Upper lobe of left lung (tissue), 6 donors: ENCODE measurements around the gene SYNE4. TPM values are rescaled to one million over a fixed set of nuclear protein-coding genes. Genes with fewer than 3 reads are reported as not detected.
A peak's percentile ranks its signal among the peaks of the same experiment; 100 is the strongest.

Experiments
- ATAC-seq, 2 donors: fragments of 200-7000 bp; cut with Tn5 transposase; one replicate each; pipeline ENCODE4 v1.9.1; 2022; ENCODE audit warnings: mild to moderate bottlenecking in 2 of 2, moderate library complexity in 2 of 2; ENCODE audit not compliant: low FRiP score in 2 of 2
- DNase-seq, 2 donors: peaks; one replicate each; pipeline ENCODE4 v3.0.0-alpha.2; 2019 to 2020
- H3K27ac ChIP-seq, 4 donors: fragments of 200-600 bp; sonication (generic); one replicate each; pipeline ENCODE4 v1.5.1; 2016 to 2019
- H3K27me3 ChIP-seq, 4 donors: fragments of 200-600 bp; sonication (generic); one replicate each; pipeline ENCODE4 v1.5.1; 2017 to 2019
- H3K36me3 ChIP-seq, 4 donors: fragments of 200-600 bp; sonication (generic); one replicate each; pipeline ENCODE4 v1.5.1; 2016 to 2019
- H3K4me1 ChIP-seq, 4 donors: fragments of 200-600 bp; sonication (generic); one replicate each; pipeline ENCODE4 v1.5.1; 2018 to 2019
- H3K4me3 ChIP-seq, 4 donors: fragments of 200-600 bp; sonication (generic); one replicate each; pipeline ENCODE4 v1.5.1; 2017 to 2019; ENCODE audit warnings: mild to moderate bottlenecking in 2 of 4, moderate library complexity in 1 of 4
- H3K9me3 ChIP-seq, 4 donors: fragments of 200-600 bp; sonication (generic); one replicate each; pipeline ENCODE4 v1.5.1; 2018 to 2019
- CTCF ChIP-seq, 6 experiments: fragments of 450-650 bp in 4 of 6; fragments of 200-600 bp in 2 of 6; sonication (generic) in 2 of 6; IDR thresholded peaks; one replicate each; pipeline ENCODE4 v1.5.1; 2016 to 2019; ENCODE audit warnings: antibody characterized with exemption in 6 of 6
- EP300 ChIP-seq, 4 donors: sonication (generic); formaldehyde crosslinking; IDR thresholded peaks; one replicate each; pipeline ENCODE4 v1.5.1; 2017; ENCODE audit warnings: antibody characterized with exemption in 4 of 4, control low read depth in 2 of 4
- POLR2A ChIP-seq, 4 donors: fragments of 450-650 bp; IDR thresholded peaks; one replicate each; pipeline ENCODE4 v1.5.1; 2016 to 2017; ENCODE audit warnings: antibody characterized with exemption in 4 of 4, mild to moderate bottlenecking in 2 of 4
- POLR2AphosphoS5 ChIP-seq, 2 donors: sonication (generic); formaldehyde crosslinking; IDR thresholded peaks; one replicate each; pipeline ENCODE4 v1.5.1; 2017; ENCODE audit warnings: antibody characterized with exemption in 2 of 2
- WGBS, 2 donors: methylation state at CpG; one replicate each; pipeline ENCODE4 v1.1.5; 2017 to 2018; 5-methylcytosine and 5-hydroxymethylcytosine counted together
- total RNA-seq, 6 donors: library from RNA; depleted of rRNA in 4 of 6; stranded (reverse); fragments of >200 nt in 4 of 6; gene quantifications; one replicate each; pipeline versions ENCODE4 v1.1.0 to v1.2.1, GENCODE V29; 2016 to 2021
- donor health status: DM: no; HTN: no; CAD: no; lungs with moderate emphysema.
- donor health status: DM: no; HTN: yes; CAD: no; lungs with severe emphysema.

SYNE4 gene
- total RNA-seq, 6 donors from 2014 or later: 9.5 to 21.0 (median 10.9) TPM

GRCh38 chr19:36013280-36014011 is 4.8 kb upstream of the SYNE4 start:
- DNase-seq (no peak), ATAC-seq (no peak)
- H3K27ac ChIP-seq: peak overlapping the region; percentile 75 to 93 (median 86)
- 26 to 32% methylated on average over 13 to 15 of the region's 15 CpGs for WGBS, 2 donors
- no peaks in the 10 kb centered on the region for H3K9me3 ChIP-seq
- TF ChIP-seq POLR2A (IDR thresholded peaks at IDR 0.05) (peak in 1 of 4 donors; percentile 33), POLR2AphosphoS5 (IDR thresholded peaks at IDR 0.05) (no peak)
- no peaks in the 10 kb centered on the region for H3K27me3 ChIP-seq
- no peaks in the 10 kb centered on the region for H3K36me3 ChIP-seq
- peaks cover 17 to 32% (median 26%) of the 10 kb centered on the region in 4 donors for H3K4me1 ChIP-seq
- peak overlapping the region; percentile 55 to 72 (median 68) for H3K4me3 ChIP-seq

- H3K27me3 ChIP-seq: no peaks in the 10 kb centered on the region
- 91 to 93% methylated on average over 11 of the region's 11 CpGs for WGBS, 2 donors
- H3K9me3 ChIP-seq: no peaks in the 10 kb centered on the region
- DNase-seq (no peak), ATAC-seq (no peak)
- TF ChIP-seq EP300 (IDR thresholded peaks at IDR 0.05) (no peak), POLR2AphosphoS5 (IDR thresholded peaks at IDR 0.05) (no peak), POLR2A (IDR thresholded peaks at IDR 0.05) (no peak), CTCF (IDR thresholded peaks at IDR 0.05) (no peak)
- no peak overlapping the region for H3K4me3 ChIP-seq
- peaks cover 17 to 32% (median 26%) of the 10 kb centered on the region in 4 donors for H3K4me1 ChIP-seq
- no peaks in the 10 kb centered on the region for H3K36me3 ChIP-seq
- no peak overlapping the region for H3K27ac ChIP-seq
These were observed 1.8 kb upstream of the SYNE4 start for GRCh38 chr19:36010402-36010801.

- peaks cover 0 to 3% (median 0%) of the 10 kb centered on the region in 4 donors for H3K36me3 ChIP-seq
- H3K4me3 ChIP-seq: peak overlapping the region in 3 of 4 donors; percentile 33 to 53 (median 46)
- WGBS, 2 donors: 64 to 92% methylated on average over 9 to 15 of the region's 15 CpGs
- no peak for TF ChIP-seq EP300 (IDR thresholded peaks at IDR 0.05)
- TF ChIP-seq CTCF (IDR thresholded peaks at IDR 0.05): no peak
- TF ChIP-seq POLR2A (IDR thresholded peaks at IDR 0.05): no peak
- TF ChIP-seq POLR2AphosphoS5 (IDR thresholded peaks at IDR 0.05): no peak
- peak overlapping the region; percentile 19 to 76 (median 54) for H3K27ac ChIP-seq
- H3K4me1 ChIP-seq: peaks cover 17 to 30% (median 24%) of the 10 kb centered on the region in 4 donors
- DNase-seq: peak in 1 of 2 donors; percentile 61
- ATAC-seq: no peak
- H3K9me3 ChIP-seq: no peaks in the 10 kb centered on the region
- H3K27me3 ChIP-seq: no peaks in the 10 kb centered on the region
These were observed 1.2 kb upstream of the SYNE4 start for GRCh38 chr19:36009633-36010379.

GRCh38 chr19:36009220-36009619 is 607 bp upstream of the SYNE4 start:
- peak; percentile 47 to 81 for ATAC-seq
- no peak for TF ChIP-seq EP300 (IDR thresholded peaks at IDR 0.05)
- TF ChIP-seq POLR2AphosphoS5 (IDR thresholded peaks at IDR 0.05): peak in 1 of 2 donors; percentile 43
- peak in 1 of 4 donors; percentile 55 for TF ChIP-seq POLR2A (IDR thresholded peaks at IDR 0.05)
- TF ChIP-seq CTCF (IDR thresholded peaks at IDR 0.05): peak in 1 of 6 experiments; percentile 15
- 2 to 22% methylated on average over 5 to 14 of the region's 50 CpGs for WGBS, 2 donors
- Histone ChIP-seq H3K27me3 (no peaks in the 10 kb centered on the region), H3K27ac (peak overlapping the region; percentile 19 to 76 (median 54)), H3K36me3 (peaks cover 0 to 6% (median 0%) of the 10 kb centered on the region in 4 donors), H3K9me3 (no peaks in the 10 kb centered on the region), H3K4me1 (peaks cover 16 to 25% (median 21%) of the 10 kb centered on the region in 4 donors), H3K4me3 (peak overlapping the region in 3 of 4 donors; percentile 33 to 53 (median 46))
- peak; percentile 74 to 94 for DNase-seq

GRCh38 chr19:36006955-36007354 is 1.7 kb downstream of the SYNE4 start:
- ATAC-seq (no peak), DNase-seq (no peak)
- Histone ChIP-seq H3K4me3 (no peak overlapping the region), H3K27ac (no peak overlapping the region), H3K9me3 (no peaks in the 10 kb centered on the region), H3K4me1 (peaks cover 10 to 16% (median 11%) of the 10 kb centered on the region in 4 donors), H3K36me3 (peaks cover 0 to 16% (median 0%) of the 10 kb centered on the region in 4 donors), H3K27me3 (no peaks in the 10 kb centered on the region)
- TF ChIP-seq POLR2AphosphoS5 (IDR thresholded peaks at IDR 0.05) (no peak), POLR2A (IDR thresholded peaks at IDR 0.05) (no peak), CTCF (IDR thresholded peaks at IDR 0.05) (no peak), EP300 (IDR thresholded peaks at IDR 0.05) (no peak)
- 89 to 93% methylated on average over 3 to 5 of the region's 5 CpGs for WGBS, 2 donors
